H1 (cell line): ENCODE measurements around the gene PRPF40B. TPM values are rescaled to one million over a fixed set of nuclear protein-coding genes. Genes with fewer than 3 reads are reported as not detected.

ENCODE experiments used
- CTCF ChIA-PET: fragments of 300-600 bp; sonication (Branson Sonifier 250); formaldehyde crosslinking; loops from one replicate; lab custom pipeline; 2021; ENCODE audit not compliant: partially characterized antibody; lab: Charles Lee
- POLR2A ChIA-PET: fragments of 300-600 bp; sonication (Branson Sonifier 250); formaldehyde crosslinking; loops from one replicate; lab custom pipeline; 2021; ENCODE audit warnings: inconsistent platforms; ENCODE audit not compliant: partially characterized antibody; lab: Charles Lee
- DNase-seq, 2 experiments: peaks; one replicate each; pipeline versions ENCODE4 v3.0.0 to v3.0.0-alpha.2; 2010 to 2022; ENCODE audit warnings: low spot score in 2 of 2, low read depth in 1 of 2, mixed read lengths in 1 of 2
- FAIRE-seq: peaks from 2 replicates; lab custom pipeline; 2011; peaks lifted over from hg19 to GRCh38; lab: Jason Lieb, UNC
- H2AFZ ChIP-seq: 2 replicates; pipeline ENCODE4 v1.8.1; 2012; ENCODE audit warnings: low read length, inconsistent platforms
- H2AK5ac ChIP-seq: 2 replicates; pipeline ENCODE4 v1.6.1; 2013; ENCODE audit warnings: low read depth, low read length
- H2BK120ac ChIP-seq: replicated peaks from 2 replicates; pipeline ENCODE3; 2013; ENCODE audit warnings: low read depth, low read length, inconsistent platforms
- H2BK12ac ChIP-seq: 2 replicates; pipeline ENCODE4 v1.6.1; 2013; ENCODE audit warnings: low read depth, low read length
- H2BK15ac ChIP-seq: 2 replicates; pipeline ENCODE4 v1.6.1; 2013; ENCODE audit warnings: low read length
- H2BK20ac ChIP-seq: 2 replicates; pipeline ENCODE4 v1.6.1; 2013; ENCODE audit warnings: low read length
- H2BK5ac ChIP-seq: 2 replicates; pipeline ENCODE4 v1.6.1; 2013; ENCODE audit warnings: low read depth, low read length
- H3K14ac ChIP-seq: 2 replicates; pipeline ENCODE4 v1.6.1; 2013; ENCODE audit warnings: inconsistent platforms; ENCODE audit not compliant: insufficient read length
- H3K18ac ChIP-seq: 2 replicates; pipeline ENCODE4 v1.6.1; 2013; ENCODE audit warnings: low read length; ENCODE audit errors: extremely low read depth
- H3K23ac ChIP-seq: 2 replicates; pipeline ENCODE4 v1.6.1; 2013; ENCODE audit warnings: inconsistent platforms; ENCODE audit not compliant: insufficient read length
- H3K23me2 ChIP-seq: 2 replicates; pipeline ENCODE4 v1.6.1; 2013; ENCODE audit warnings: low read depth, low read length
- H3K27ac ChIP-seq: 2 replicates; pipeline ENCODE4 v1.6.1; 2011; ENCODE audit warnings: low read depth, low read length, inconsistent platforms
- H3K27me3 ChIP-seq, 4 experiments: replicated peaks in 1 of 4; 1 replicate in 1 of 4; 2 replicates in 3 of 4; pipeline versions ENCODE4 v1.6.1 to v1.8.1; 2011 to 2013; ENCODE audit warnings: low read length in 3 of 4, mild to moderate bottlenecking in 3 of 4, inconsistent platforms in 2 of 4, mixed read lengths in 2 of 4, moderate library complexity in 1 of 4; ENCODE audit not compliant: control insufficient read depth in 3 of 4, insufficient read depth in 3 of 4; ENCODE audit errors: extremely low read depth in 1 of 4
- H3K36me3 ChIP-seq, 4 experiments: 2 replicates each; pipeline versions ENCODE4 v1.6.1 to v1.8.1; 2011 to 2013; ENCODE audit warnings: mild to moderate bottlenecking in 4 of 4, low read length in 3 of 4, moderate library complexity in 2 of 4, control low read depth in 1 of 4, inconsistent platforms in 1 of 4; ENCODE audit not compliant: insufficient read depth in 4 of 4, control insufficient read depth in 2 of 4
- H3K4ac ChIP-seq: replicated peaks from 2 replicates; pipeline ENCODE3; 2013; ENCODE audit warnings: low read length, low read depth, mixed read lengths, inconsistent platforms; ENCODE audit not compliant: insufficient read length
- H3K4me1 ChIP-seq, 4 experiments: replicated peaks in 1 of 4; 1 replicate in 1 of 4; 2 replicates in 3 of 4; pipeline versions ENCODE4 v1.6.1 to v1.8.1; 2011 to 2013; ENCODE audit warnings: low read length in 3 of 4, inconsistent platforms in 2 of 4, mixed read lengths in 1 of 4; ENCODE audit not compliant: insufficient read depth in 4 of 4, control insufficient read depth in 3 of 4
- H3K4me2 ChIP-seq, 2 experiments: 2 replicates each; pipeline versions ENCODE4 v1.6.1 to v1.8.1; 2011 to 2013; ENCODE audit warnings: low read depth in 2 of 2, low read length in 2 of 2, control low read depth in 1 of 2, inconsistent platforms in 1 of 2, mild to moderate bottlenecking in 1 of 2; ENCODE audit not compliant: insufficient read depth in 1 of 2
- H3K4me3 ChIP-seq, 4 experiments: fragments of 200-600, 300-600 bp in 1 of 4; sonication (generic), shearing (Covaris generic), sonication (Bioruptor Twin) in 1 of 4; 2 replicates each; pipeline versions ENCODE4 v1.5.1 to v1.8.1; 2011 to 2016; ENCODE audit warnings: low read length in 4 of 4, low read depth in 3 of 4, control low read depth in 2 of 4, inconsistent platforms in 2 of 4, mild to moderate bottlenecking in 2 of 4, mixed read lengths in 1 of 4, moderate library complexity in 1 of 4; ENCODE audit not compliant: insufficient read depth in 2 of 4; ENCODE audit errors: extremely low read depth in 1 of 4
- H3K56ac ChIP-seq: replicated peaks from 2 replicates; pipeline ENCODE3; 2013; ENCODE audit warnings: low read depth, mild to moderate bottlenecking, mixed read lengths, low read length, inconsistent platforms; ENCODE audit not compliant: insufficient read length
- H3K79me1 ChIP-seq: 2 replicates; pipeline ENCODE4 v1.6.1; 2013; ENCODE audit warnings: low read depth, low read length, control low read depth
- H3K79me2 ChIP-seq, 2 experiments: 2 replicates each; pipeline versions ENCODE4 v1.6.1 to v1.8.1; 2012 to 2013; ENCODE audit warnings: low read length in 2 of 2, mild to moderate bottlenecking in 2 of 2, inconsistent platforms in 1 of 2; ENCODE audit not compliant: insufficient read depth in 2 of 2, control insufficient read depth in 1 of 2
- H3K9ac ChIP-seq, 4 experiments: replicated peaks in 1 of 4; 1 replicate in 1 of 4; 2 replicates in 3 of 4; pipeline versions ENCODE4 v1.6.1 to v1.8.1; 2011 to 2013; ENCODE audit warnings: low read depth in 3 of 4, low read length in 3 of 4, control low read depth in 2 of 4, mild to moderate bottlenecking in 2 of 4, moderate library complexity in 2 of 4, inconsistent platforms in 1 of 4; ENCODE audit errors: extremely low read depth in 1 of 4
- H3K9me3 ChIP-seq, 2 experiments: 2 replicates each; pipeline versions ENCODE4 v1.6.1 to v1.8.1; 2012 to 2013; ENCODE audit warnings: mild to moderate bottlenecking in 2 of 2, moderate library complexity in 2 of 2, control low read depth in 1 of 2, inconsistent platforms in 1 of 2, low read depth in 1 of 2, low read length in 1 of 2, mixed read lengths in 1 of 2; ENCODE audit not compliant: insufficient read depth in 2 of 2
- H4K20me1 ChIP-seq, 2 experiments: replicated peaks in 1 of 2; 2 replicates each; pipeline versions ENCODE3 to v1.8.1; 2011 to 2013; ENCODE audit warnings: inconsistent platforms in 2 of 2, low read length in 2 of 2, mild to moderate bottlenecking in 1 of 2; ENCODE audit not compliant: insufficient read depth in 2 of 2, control insufficient read depth in 1 of 2
- H4K5ac ChIP-seq: 2 replicates; pipeline ENCODE4 v1.6.1; 2013; ENCODE audit warnings: low read length, low read depth, mixed read lengths, inconsistent platforms; ENCODE audit not compliant: insufficient read length
- H4K8ac ChIP-seq: 2 replicates; pipeline ENCODE4 v1.8.0; 2013; ENCODE audit warnings: mild to moderate bottlenecking, moderate library complexity, low read length, inconsistent platforms; ENCODE audit not compliant: insufficient read depth; ENCODE audit errors: extremely low read depth
- H4K91ac ChIP-seq: replicated peaks from 2 replicates; pipeline ENCODE3; 2013; ENCODE audit warnings: low read length, mixed read lengths, inconsistent platforms; ENCODE audit not compliant: insufficient read length
- CBX5 ChIP-seq: fragments of 300-800, 300-1000 bp; sonication (generic); IDR thresholded peaks from 2 replicates; pipeline ENCODE4 v1.7.1; 2016; ENCODE audit warnings: antibody characterized with exemption, low read length, low read depth
- CHD2 ChIP-seq: IDR thresholded peaks from 2 replicates; pipeline ENCODE4 v1.6.1; 2012; ENCODE audit warnings: low read length, improper control_type of control experiment
- CTBP2 ChIP-seq: IDR thresholded peaks from 2 replicates; pipeline ENCODE4 v1.7.0; 2011; ENCODE audit warnings: borderline replicate concordance, mild to moderate bottlenecking, moderate library complexity, mixed read lengths, low read length; ENCODE audit not compliant: insufficient read depth, insufficient read length
- EP300 ChIP-seq, 2 experiments: IDR thresholded peaks; 1 replicate in 1 of 2; 2 replicates in 1 of 2; pipeline ENCODE4 v1.6.1; 2011 to 2012; ENCODE audit warnings: low read depth in 2 of 2, low read length in 2 of 2, mild to moderate bottlenecking in 2 of 2, borderline replicate concordance in 1 of 2, inconsistent platforms in 1 of 2, moderate library complexity in 1 of 2
- GTF2F1 ChIP-seq: IDR thresholded peaks from 2 replicates; pipeline ENCODE4 v1.6.1; 2012; ENCODE audit warnings: low read depth, low read length, improper control_type of control experiment, borderline replicate concordance
- HDAC2 ChIP-seq, 2 experiments: fragments of 300-600 bp in 1 of 2; sonication (generic) in 1 of 2; IDR thresholded peaks; 2 replicates each; pipeline ENCODE4 v1.6.1; 2011 to 2012; ENCODE audit warnings: low read depth in 2 of 2, low read length in 2 of 2, mild to moderate bottlenecking in 2 of 2, moderate library complexity in 2 of 2, borderline replicate concordance in 1 of 2, inconsistent platforms in 1 of 2
- MAX ChIP-seq: IDR thresholded peaks from 2 replicates; pipeline ENCODE4 v1.6.1; 2012; ENCODE audit warnings: inconsistent platforms
- RAD21 ChIP-seq, 2 experiments: IDR thresholded peaks in 1 of 2; conservative IDR thresholded peaks in 1 of 2; 2 replicates each; pipeline ENCODE4 v1.6.1; 2011; ENCODE audit warnings: low read depth in 2 of 2, low read length in 2 of 2, improper control_type of control experiment in 1 of 2, inconsistent platforms in 1 of 2, mild to moderate bottlenecking in 1 of 2, moderate library complexity in 1 of 2
- WGBS, 2 experiments: shearing (Covaris generic) in 1 of 2; methylation state at CpG; one replicate each; pipeline versions ENCODE4 v1.1.6 to v1.1.7; 2013 to 2015; ENCODE audit warnings: low lambda C conversion rate in 2 of 2, mixed read lengths in 2 of 2, inconsistent platforms in 1 of 2, low coverage in 1 of 2, missing lambda C conversion rate in 1 of 2; ENCODE audit not compliant: insufficient replicate concordance in 2 of 2, insufficient coverage in 1 of 2, insufficient read length in 1 of 2; ENCODE audit errors: extremely low coverage in 1 of 2, missing lambda C conversion rate in 1 of 2; 5-methylcytosine and 5-hydroxymethylcytosine counted together
- polyA plus RNA-seq, 7 experiments: library from polyadenylated mRNA; depleted of rRNA in 3 of 7; stranded (reverse) in 5 of 7; unstranded in 2 of 7; fragments of >200 nt in 5 of 7; fragments of 200-250 nt in 2 of 7; gene quantifications; 1 replicate in 5 of 7; 2 replicates in 1 of 7; 4 replicates in 1 of 7; pipeline versions ENCODE4 v1.2.1 to v1.2.3, GENCODE V29; 2011 to 2013; ENCODE audit warnings: missing spikeins in 2 of 7, mixed read lengths in 2 of 7
- total RNA-seq: library from RNA; stranded (reverse); fragmentation: NEBNext Ultra II Directional; extraction: Animal tissue kit (Norgen Biotek cat#: 25700); gene quantifications from 2 replicates; pipeline ENCODE4 v1.2.1, GENCODE V29; 2021

The PRPF40B gene
- total and polyA plus RNA-seq, 2 of the 8 experiments (the other 6 are each of a cell fraction or from before 2014, with no cell fraction given), result 14.4 to 24.4 TPM

- H3K23ac ChIP-seq, result no peak overlapping the region
- no peak overlapping the region for H2BK5ac ChIP-seq
- FAIRE-seq, result no peak
- H2AFZ ChIP-seq, result no peak overlapping the region
- ChIA-PET CTCF (interaction anchor here (0.9 to 9.4 kb wide), 9 partner anchors 9 to 131 kb away, joined by 3 to 58 read pairs (median 4); partner anchors contain the start of gene PRPF40B), POLR2A (interaction anchor here (1.0 to 1.4 kb wide), 4 partner anchors 9 to 113 kb away, joined by 3 to 8 read pairs (median 4); partner anchors contain the start of gene TMBIM6)
- H3K9me3 ChIP-seq, result no peaks in the 10 kb centered on the region
- no peaks in the 10 kb centered on the region; the same call in 1 of the 2 replicates for H3K79me1 ChIP-seq
- H3K4me1 ChIP-seq, result no peaks in the 10 kb centered on the region
- H3K36me3 ChIP-seq, result peaks cover 0 to 4% (median 1%) of the 10 kb centered on the region in 4 experiments; a peak in 2 of 8 replicates
- no peak for DNase-seq
- H4K8ac ChIP-seq, result no peak overlapping the region
- H3K4ac ChIP-seq, result no peak overlapping the region
- WGBS, 2 experiments, result 96% methylated on average over 4 of the region's 6 CpGs; no CpG with 5 or more reads in 1 of the 2 experiments
- no peaks in the 10 kb centered on the region for H3K79me2 ChIP-seq
- H3K9ac ChIP-seq, result no peak overlapping the region
- H3K4me3 ChIP-seq, result no peak overlapping the region
- H3K4me2 ChIP-seq, result no peak overlapping the region
- H2AK5ac ChIP-seq, result no peak overlapping the region
- H3K56ac ChIP-seq, result no peak overlapping the region
- no peak overlapping the region for H2BK15ac ChIP-seq
- H2BK12ac ChIP-seq, result no peak overlapping the region
- H4K5ac ChIP-seq, result no peak overlapping the region
- H4K91ac ChIP-seq, result no peak overlapping the region
- no peaks in the 10 kb centered on the region for H3K27me3 ChIP-seq
- no peak overlapping the region for H3K14ac ChIP-seq
- no peak overlapping the region for H2BK120ac ChIP-seq
- H2BK20ac ChIP-seq, result no peak overlapping the region
- H3K23me2 ChIP-seq, result no peaks in the 10 kb centered on the region; the same call in 1 of the 2 replicates
- no peak overlapping the region for H3K18ac ChIP-seq
- H4K20me1 ChIP-seq, result no peaks in the 10 kb centered on the region
- no peak overlapping the region for H3K27ac ChIP-seq
- 0 out of 4 replicates have a peak, but pooled peaks of 1 of the 2 experiments have one; percentile 9 for TF ChIP-seq RAD21 (IDR thresholded peaks at IDR 0.05 in 1 of 2, conservative IDR thresholded peaks at IDR 0.05 in 1 of 2; ENCODE audit: low read depth in 2 of 2, low read length in 2 of 2)
- no peak for TF ChIP-seq CHD2
- TF ChIP-seq GTF2F1, result no peak
- no peak for TF ChIP-seq CBX5
- TF ChIP-seq CTBP2, result no peak
- no peak for TF ChIP-seq HDAC2 (IDR thresholded peaks at IDR 0.05; ENCODE audit: borderline replicate concordance in 1 of 2, low read depth in 2 of 2, low read length in 2 of 2)
- no peak for TF ChIP-seq MAX
- no peak for TF ChIP-seq EP300 (IDR thresholded peaks at IDR 0.05; ENCODE audit: borderline replicate concordance in 1 of 2, low read depth in 2 of 2, low read length in 2 of 2)
Observed at GRCh38 chr12:49631336-49631907, 8.1 kb downstream of the PRPF40B start.
